ENCODE data around the gene FOLR1. TPM values are rescaled to one million over a fixed set of nuclear protein-coding genes. Genes with fewer than 3 reads are reported as not detected.

The FOLR1 gene
- total RNA-seq, 1 donor from 2014 or later: 0.32 TPM

- DNase-seq (ENCODE audit: low spot score): peak; percentile 96
These were observed 31.1 kb downstream of the FOLR1 start for GRCh38 chr11:72222907-72223614.

GRCh38 chr11:72223615-72224563 is 31.9 kb downstream of the FOLR1 start:
- peak; percentile 92 for DNase-seq (ENCODE audit: low spot score)

- peak; percentile 91 for DNase-seq (ENCODE audit: low spot score)
These were observed 32.8 kb downstream of the FOLR1 start, which contains the start of gene INPPL1 for GRCh38 chr11:72224564-72225410. TSS of gene INPPL1 (plus strand) at chr11:72224767. CDS start at chr11:72224985, 218 bp downstream.

GRCh38 chr11:72225411-72225951 is 33.5 kb downstream of the FOLR1 start:
- DNase-seq (ENCODE audit: low spot score): peak; percentile 77

GRCh38 chr11:72226701-72227100 is 34.8 kb downstream of the FOLR1 start:
- peak; percentile 49 for DNase-seq (ENCODE audit: low spot score)

- peak; percentile 87 for DNase-seq (ENCODE audit: low spot score)
These were observed 35.6 kb downstream of the FOLR1 start for GRCh38 chr11:72227316-72228228.

GRCh38 chr11:72228229-72228843 is 36.4 kb downstream of the FOLR1 start:
- DNase-seq (ENCODE audit: low spot score): peak; percentile 88

- peak; percentile 82 for DNase-seq (ENCODE audit: low spot score)
These were observed 36.9 kb downstream of the FOLR1 start for GRCh38 chr11:72228844-72229231.

GRCh38 chr11:72229336-72229924 is 37.5 kb downstream of the FOLR1 start:
- DNase-seq (ENCODE audit: low spot score): peak; percentile 74

- DNase-seq (ENCODE audit: low spot score): peak; percentile 85
These were observed 38.2 kb downstream of the FOLR1 start for GRCh38 chr11:72229925-72230763.

GRCh38 chr11:72230764-72231365 is 38.9 kb downstream of the FOLR1 start:
- peak; percentile 84 for DNase-seq (ENCODE audit: low spot score)

- peak; percentile 77 for DNase-seq (ENCODE audit: low spot score)
These were observed 39.7 kb downstream of the FOLR1 start for GRCh38 chr11:72231396-72232259.

GRCh38 chr11:72232260-72233055 is 40.5 kb downstream of the FOLR1 start:
- DNase-seq (ENCODE audit: low spot score): no peak

- peak; percentile 62 for DNase-seq (ENCODE audit: low spot score)
These were observed 41.3 kb downstream of the FOLR1 start for GRCh38 chr11:72233056-72233772.
